Activated T-cell treated with anti-CD3 and anti-CD28 coated beads, Interleukin-2, amount 50 U/mL, for 24 hours (primary cell): ENCODE data around the gene CDK3.
"Not testable (repeated sequence)": the region's sequence is repeated elsewhere in the genome, so short reads cannot be mapped to it uniquely, and the experiment has no call there.

Experiments used
- DNase-seq: peaks from one replicate; pipeline ENCODE4 v3.0.0-alpha.2; 2020
- H3K27ac Mint-ChIP-seq: 2 replicates; pipeline ENCODE4 v1.8.0; 2020; ENCODE audit warnings: mild to moderate bottlenecking, mixed read lengths
- H3K27me3 Mint-ChIP-seq: 2 replicates; pipeline ENCODE4 v1.8.0; 2020; ENCODE audit warnings: mixed read lengths
- H3K36me3 Mint-ChIP-seq: 2 replicates; pipeline ENCODE4 v1.8.0; 2020; ENCODE audit warnings: low read depth, mixed read lengths
- H3K4me1 Mint-ChIP-seq: 2 replicates; pipeline ENCODE4 v1.8.0; 2020; ENCODE audit warnings: low read depth, mixed read lengths
- H3K4me3 Mint-ChIP-seq: 2 replicates; pipeline ENCODE4 v1.8.0; 2020; ENCODE audit warnings: mild to moderate bottlenecking, moderate library complexity, mixed read lengths
- H3K9me3 Mint-ChIP-seq: 2 replicates; pipeline ENCODE4 v1.8.0; 2020; ENCODE audit warnings: mixed read lengths

The CDK3 gene

DNA sequence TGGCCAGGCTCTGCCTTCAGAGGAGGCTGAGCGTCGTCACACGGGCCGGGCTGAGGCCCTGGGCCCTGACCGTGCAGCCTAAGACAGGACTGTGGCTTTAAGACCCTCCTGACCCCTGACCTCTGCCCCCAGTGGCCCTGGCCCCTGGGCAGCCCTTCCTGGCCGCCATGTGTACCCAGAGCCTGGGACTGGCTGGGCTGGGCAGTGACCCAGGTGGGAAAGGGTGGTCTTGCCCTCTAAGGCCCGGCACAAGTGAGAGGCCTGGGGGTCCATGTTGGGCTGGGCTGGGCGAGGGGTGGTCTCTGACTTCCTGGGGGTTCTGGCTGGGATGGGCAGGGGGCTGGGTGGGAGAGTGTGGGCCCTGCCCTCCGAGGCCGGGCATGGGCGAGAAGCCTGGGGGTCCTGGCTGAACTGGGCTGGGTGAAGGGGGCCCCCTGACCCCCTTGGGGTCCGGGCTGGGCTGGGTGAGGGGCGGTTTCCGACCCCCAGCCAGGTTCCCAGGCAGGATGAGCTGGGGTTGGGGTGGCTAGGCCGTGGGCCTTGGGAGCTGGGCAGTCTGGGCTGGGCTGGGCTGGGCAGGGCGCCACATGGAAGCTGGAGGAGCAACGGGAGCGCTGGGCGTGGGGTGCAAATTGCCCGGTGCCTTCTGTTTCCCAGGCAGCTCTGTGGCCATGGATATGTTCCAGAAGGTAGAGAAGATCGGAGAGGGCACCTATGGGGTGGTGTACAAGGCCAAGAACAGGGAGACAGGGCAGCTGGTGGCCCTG, at the start of gene CDK3:
TSS of gene CDK3 (plus strand) at position 101 of the 767 bp plus-strand sequence. CDS start at position 672, 571 bp downstream.
- Mint-ChIP-seq H3K27ac (no peak within 1 kb of the TSS), H3K4me3 (no peak within 1 kb of the TSS), H3K27me3 (no peaks in the 10 kb centered on the region), H3K9me3 (no peaks in the 10 kb centered on the region), H3K4me1 (peaks cover 14% of the 10 kb centered on the region), H3K36me3 (peaks cover 8% of the 10 kb centered on the region)
- DNase-seq = no peak

DNA sequence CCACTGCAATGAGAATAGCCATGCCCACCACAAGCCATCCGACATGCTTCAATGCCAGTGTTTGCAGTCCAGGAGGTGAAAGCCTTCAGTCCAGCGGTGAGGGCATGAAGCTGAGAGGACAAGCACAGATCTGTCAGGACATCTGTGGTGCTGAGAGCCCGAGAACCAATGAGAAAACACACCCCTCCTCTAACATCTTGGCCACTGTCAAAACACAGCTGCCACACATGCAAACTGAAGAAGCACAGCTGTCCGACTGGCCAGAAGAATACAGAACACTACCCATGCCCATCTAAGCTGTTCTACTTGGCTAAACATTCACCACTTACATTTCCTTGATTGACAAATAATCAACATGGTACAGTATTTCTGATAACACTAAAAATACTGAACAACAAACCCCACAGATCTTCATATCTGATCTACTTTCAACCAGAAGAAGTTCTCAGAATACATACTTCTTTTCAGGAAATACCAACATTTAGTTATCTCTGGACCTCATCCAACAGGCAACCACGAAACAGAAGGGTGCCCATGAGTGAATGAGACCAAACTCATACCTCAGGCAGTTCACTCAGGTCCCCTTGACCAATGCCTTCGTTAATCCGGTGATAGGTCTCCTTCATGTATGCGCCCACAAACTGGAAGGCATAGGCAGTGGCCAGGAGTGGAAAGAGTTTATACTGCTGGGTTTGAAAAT, 49.6 kb upstream of the CDK3 start:
- no peak overlapping the region for H3K27ac Mint-ChIP-seq

DNA sequence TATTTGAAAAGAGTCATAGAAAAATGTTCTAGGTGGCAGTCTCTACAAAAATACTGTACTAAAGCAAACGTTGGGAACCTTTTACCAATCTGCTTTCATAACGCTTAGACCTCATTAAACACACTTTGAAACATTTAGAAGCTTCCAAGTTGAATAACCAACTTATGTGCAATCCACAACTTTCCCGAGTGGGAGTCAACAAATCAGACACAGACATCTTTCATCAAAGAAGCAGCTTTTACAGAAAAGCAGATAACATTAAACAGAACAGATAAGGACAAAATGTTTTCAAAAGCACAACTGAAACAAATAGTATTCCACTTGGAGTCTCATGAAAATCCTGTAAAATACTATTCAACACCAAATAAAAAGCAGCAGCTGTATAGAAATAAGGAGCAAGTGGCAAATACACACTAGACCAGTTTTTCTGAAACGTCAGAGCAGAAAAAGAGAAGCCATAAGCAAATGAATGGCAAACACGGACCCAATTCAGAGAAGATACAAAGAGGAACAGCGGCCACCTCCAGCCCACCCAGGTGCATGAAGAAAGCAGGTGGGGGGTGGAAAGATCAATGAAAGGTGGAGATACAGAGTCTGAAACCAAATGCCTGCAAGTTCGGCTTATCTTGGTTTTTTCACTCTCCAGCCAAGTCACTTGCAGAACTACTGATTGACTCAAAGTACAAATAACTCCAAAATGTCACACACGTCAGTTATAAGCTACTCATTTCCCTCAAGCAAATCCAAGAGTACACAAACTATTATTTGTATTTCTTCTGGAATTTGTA, 41.4 kb upstream of the CDK3 start:
- H3K4me3 Mint-ChIP-seq = no peak overlapping the region
- H3K4me1 Mint-ChIP-seq = peaks cover 6% of the 10 kb centered on the region
- no peak overlapping the region for H3K27ac Mint-ChIP-seq
- H3K9me3 Mint-ChIP-seq = no peaks in the 10 kb centered on the region
- no peaks in the 10 kb centered on the region for H3K27me3 Mint-ChIP-seq
- H3K36me3 Mint-ChIP-seq = peaks cover 41% of the 10 kb centered on the region
- no peak for DNase-seq

More for the DNA sequence above, 49.6 kb upstream of the CDK3 start:
- no peaks in the 10 kb centered on the region for H3K4me1 Mint-ChIP-seq
- DNase-seq = no peak
- no peaks in the 10 kb centered on the region for H3K9me3 Mint-ChIP-seq
- H3K36me3 Mint-ChIP-seq = peaks cover 78% of the 10 kb centered on the region
- no peaks in the 10 kb centered on the region for H3K27me3 Mint-ChIP-seq
- H3K4me3 Mint-ChIP-seq = no peak overlapping the region

DNA sequence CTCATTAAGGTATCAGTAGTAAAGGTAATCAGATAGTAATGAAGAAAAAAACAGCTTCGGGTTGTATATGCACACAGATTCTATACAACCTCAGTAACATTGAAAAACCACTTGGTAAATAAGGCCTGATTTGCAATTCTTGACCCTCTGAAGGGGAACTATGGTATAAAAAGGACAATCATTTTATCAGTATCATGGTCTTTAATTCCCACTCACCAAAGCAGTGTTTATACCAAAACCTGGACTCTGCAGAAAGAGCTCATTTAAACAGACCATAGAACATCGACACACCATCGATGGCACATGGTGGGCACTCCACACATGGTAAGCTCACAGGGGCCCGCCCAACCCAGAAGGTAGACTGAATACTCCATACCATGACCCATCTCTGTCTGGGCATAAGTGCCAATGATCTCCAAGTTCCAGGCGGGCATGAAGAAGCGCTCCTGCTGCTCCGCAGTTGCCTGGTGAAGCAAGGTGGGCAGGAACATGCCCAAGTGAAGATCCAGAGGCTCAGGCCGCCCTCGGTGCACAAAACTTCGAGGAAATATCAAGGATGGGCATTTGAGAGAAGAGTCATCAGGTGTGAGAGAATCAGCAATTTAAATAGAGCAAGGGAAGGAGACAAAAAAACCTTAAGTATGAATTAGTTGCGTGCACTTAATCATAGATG, 40.7 kb upstream of the CDK3 start:
- DNase-seq = no peak
- peaks cover 42% of the 10 kb centered on the region for H3K36me3 Mint-ChIP-seq
- H3K27me3 Mint-ChIP-seq = no peaks in the 10 kb centered on the region
- H3K9me3 Mint-ChIP-seq = no peaks in the 10 kb centered on the region
- peaks cover 8% of the 10 kb centered on the region for H3K4me1 Mint-ChIP-seq
- H3K4me3 Mint-ChIP-seq = no peak overlapping the region
- H3K27ac Mint-ChIP-seq = no peak overlapping the region

DNA sequence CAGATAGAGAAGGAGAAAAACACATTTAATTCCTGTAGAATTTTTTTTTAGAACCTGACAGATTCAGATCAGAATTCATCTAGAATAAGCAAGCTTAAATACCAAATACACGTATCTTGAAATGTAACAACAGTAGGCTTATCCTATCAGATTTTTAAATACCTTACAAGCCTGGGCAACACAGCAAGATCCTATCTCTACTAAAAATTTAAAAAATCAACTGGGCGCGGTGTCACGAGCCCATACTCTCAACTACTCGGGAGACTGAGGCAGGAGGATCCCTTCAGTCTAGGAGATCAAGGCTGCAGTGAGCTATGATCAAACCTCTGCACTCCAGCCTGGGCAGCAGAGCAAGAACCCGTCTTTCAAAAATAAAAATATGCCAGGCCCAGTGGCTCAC, 35.2 kb upstream of the CDK3 start:
- H3K4me3 Mint-ChIP-seq = no peak overlapping the region
- H3K9me3 Mint-ChIP-seq = no peaks in the 10 kb centered on the region
- H3K27ac Mint-ChIP-seq = no peak overlapping the region
- peaks cover 25% of the 10 kb centered on the region for H3K36me3 Mint-ChIP-seq
- no peaks in the 10 kb centered on the region for H3K27me3 Mint-ChIP-seq
- no peak for DNase-seq
- peaks cover 15% of the 10 kb centered on the region for H3K4me1 Mint-ChIP-seq

DNA sequence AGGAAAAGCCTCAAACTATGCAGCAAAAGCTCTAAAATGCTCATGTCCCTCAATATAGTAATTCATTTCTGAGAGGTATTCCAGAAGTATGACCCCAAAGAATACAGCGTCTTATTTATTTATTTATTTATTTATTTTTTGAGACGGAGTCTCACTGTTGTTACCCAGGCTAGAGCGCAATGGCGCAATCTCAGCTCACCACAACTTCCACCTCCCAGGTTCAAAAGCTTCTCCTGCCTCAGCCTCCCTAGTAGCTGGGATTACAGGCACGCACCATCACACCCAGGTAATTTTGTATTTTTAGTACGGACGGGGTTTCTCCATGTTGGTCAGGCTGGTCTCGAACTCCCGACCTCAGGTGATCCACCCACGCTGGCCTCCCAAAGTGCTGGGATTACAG, 31.6 kb upstream of the CDK3 start:
- Mint-ChIP-seq H3K36me3 (peaks cover 42% of the 10 kb centered on the region), H3K4me1 (peaks cover 22% of the 10 kb centered on the region)
- not testable (repeated sequence) for H3K4me3 Mint-ChIP-seq, H3K9me3 Mint-ChIP-seq, H3K27me3 Mint-ChIP-seq, H3K27ac Mint-ChIP-seq, DNase-seq

DNA sequence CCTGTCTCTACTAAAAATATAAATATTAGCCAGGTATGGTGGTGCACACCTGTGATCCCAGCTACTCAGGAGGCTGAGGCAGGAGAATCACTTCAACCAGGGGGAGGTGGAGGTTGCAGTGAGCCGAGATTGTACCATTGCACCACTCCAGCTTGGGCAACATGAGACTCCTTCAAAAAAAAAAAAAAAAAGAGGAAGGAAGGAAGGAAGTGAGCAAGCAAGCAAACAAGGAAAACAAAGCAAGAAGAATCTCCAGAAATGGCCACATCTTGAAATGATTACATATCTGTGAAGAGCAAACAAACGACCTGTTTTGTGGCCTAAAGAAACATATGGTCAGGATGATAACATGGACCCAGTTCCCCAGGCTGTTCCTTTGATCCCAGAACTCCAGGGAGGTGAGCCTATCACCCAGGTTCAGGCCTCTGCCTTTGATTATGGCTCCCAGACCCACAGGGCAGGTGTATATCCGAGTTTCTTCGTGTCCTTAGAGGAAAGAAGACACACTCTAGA, 30.6 kb upstream of the CDK3 start:
- no peak overlapping the region for H3K4me3 Mint-ChIP-seq
- no peaks in the 10 kb centered on the region for H3K27me3 Mint-ChIP-seq
- no peaks in the 10 kb centered on the region for H3K9me3 Mint-ChIP-seq
- peaks cover 37% of the 10 kb centered on the region for H3K36me3 Mint-ChIP-seq
- no peak for DNase-seq
- H3K4me1 Mint-ChIP-seq = peaks cover 21% of the 10 kb centered on the region
- H3K27ac Mint-ChIP-seq = no peak overlapping the region

DNA sequence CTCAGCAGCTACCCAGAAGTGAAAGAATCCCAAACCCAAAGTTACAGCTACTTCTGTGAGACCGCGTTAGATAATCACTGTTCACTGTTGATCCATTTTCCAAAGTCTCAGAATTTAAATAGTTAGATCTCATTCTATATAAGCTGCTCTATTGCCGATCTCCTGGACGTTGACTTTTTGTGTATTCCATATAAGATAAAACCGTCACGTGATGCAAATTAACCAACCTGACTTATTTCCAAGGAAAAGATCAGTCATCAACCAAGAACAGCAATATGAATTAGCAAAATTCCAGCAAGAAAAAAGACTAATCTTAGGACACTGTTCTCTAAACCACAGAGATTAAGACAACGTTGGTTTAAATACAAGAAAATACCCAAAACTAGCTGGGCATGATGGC, 30.0 kb upstream of the CDK3 start:
- Mint-ChIP-seq H3K4me3 (no peak overlapping the region), H3K9me3 (no peaks in the 10 kb centered on the region), H3K27ac (no peak overlapping the region), H3K27me3 (no peaks in the 10 kb centered on the region), H3K36me3 (peaks cover 37% of the 10 kb centered on the region), H3K4me1 (peaks cover 24% of the 10 kb centered on the region)
- no peak for DNase-seq

DNA sequence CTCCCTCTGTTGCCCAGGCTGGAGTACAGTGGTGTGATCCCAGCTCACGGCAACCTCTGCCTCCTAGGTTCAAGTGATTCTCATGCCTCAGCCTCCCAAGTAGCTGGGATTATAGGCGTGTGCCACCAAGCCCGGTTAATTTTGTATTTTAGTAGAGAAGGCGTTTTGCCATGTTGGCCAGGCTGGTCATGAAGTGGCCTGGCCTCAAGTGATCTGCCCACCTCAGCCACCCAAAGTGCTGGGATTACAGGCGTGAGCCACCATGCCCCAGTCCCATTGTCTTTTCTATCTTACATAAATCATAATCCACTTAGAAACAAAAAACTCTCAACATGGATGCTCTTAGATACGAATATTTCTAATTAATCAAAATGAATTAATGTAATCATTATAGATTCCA, 25.5 kb upstream of the CDK3 start:
- peaks cover 48% of the 10 kb centered on the region for H3K4me1 Mint-ChIP-seq
- H3K36me3 Mint-ChIP-seq = peaks cover 56% of the 10 kb centered on the region
- H3K27me3 Mint-ChIP-seq, DNase-seq, H3K27ac Mint-ChIP-seq, H3K9me3 Mint-ChIP-seq, H3K4me3 Mint-ChIP-seq: not testable (repeated sequence)

DNA sequence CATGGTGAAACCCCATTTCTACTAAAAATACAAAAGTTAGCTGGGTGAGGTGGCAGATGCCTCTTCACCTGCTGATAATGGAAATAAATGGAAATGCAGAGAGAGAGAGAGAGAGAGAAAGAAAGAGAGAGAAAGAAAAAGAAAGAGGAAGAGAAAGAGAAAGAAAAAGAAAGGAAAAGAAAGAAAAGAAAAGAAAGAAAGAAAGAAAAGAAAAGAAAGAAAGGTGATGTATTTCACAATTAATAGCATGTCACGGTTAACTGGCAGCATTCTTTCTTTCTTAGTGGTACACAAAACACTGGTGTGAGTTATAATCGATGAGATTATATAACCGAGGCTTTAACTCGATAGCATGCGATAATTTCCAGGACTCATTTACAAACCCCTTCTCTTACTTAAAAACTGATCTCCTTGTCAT, 24.9 kb upstream of the CDK3 start:
- H3K9me3 Mint-ChIP-seq = no peaks in the 10 kb centered on the region
- peaks cover 48% of the 10 kb centered on the region for H3K4me1 Mint-ChIP-seq
- no peak overlapping the region for H3K4me3 Mint-ChIP-seq
- H3K27me3 Mint-ChIP-seq = no peaks in the 10 kb centered on the region
- peaks cover 51% of the 10 kb centered on the region for H3K36me3 Mint-ChIP-seq
- no peak for DNase-seq
- peak overlapping the region; percentile 55 for H3K27ac Mint-ChIP-seq

DNA sequence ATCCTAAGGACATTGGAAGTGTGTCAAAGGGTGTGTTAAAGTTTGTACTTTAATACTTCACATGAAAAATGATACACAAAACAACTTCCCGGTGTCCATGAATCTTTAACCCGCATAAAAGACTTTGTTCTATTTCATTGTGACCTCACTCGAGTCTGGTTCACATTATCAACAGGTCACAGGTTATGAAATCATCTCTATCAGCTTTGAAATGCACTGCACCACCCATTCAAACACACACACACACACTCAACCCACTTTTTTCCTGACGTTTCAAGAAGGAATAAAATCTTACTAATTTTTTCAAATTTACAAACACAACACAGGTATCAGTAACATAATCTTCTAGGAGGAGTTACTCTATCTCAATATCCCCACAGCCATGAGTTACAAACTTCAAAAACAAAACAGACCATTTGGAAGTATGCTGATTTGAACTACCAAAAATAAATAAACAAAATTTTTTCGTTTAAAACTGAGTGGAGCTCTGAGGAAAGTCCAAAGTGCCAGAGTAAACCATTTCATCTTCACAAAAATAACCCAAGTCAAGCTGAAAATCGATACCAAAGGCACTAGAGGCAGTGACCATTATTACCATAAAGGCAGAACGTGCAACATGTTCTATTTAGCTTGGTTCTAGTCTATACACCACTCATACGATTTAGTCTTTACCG, 24.3 kb upstream of the CDK3 start:
- H3K4me3 Mint-ChIP-seq = peak overlapping the region; percentile 41
- H3K27ac Mint-ChIP-seq = peak overlapping the region; percentile 55
- no peaks in the 10 kb centered on the region for H3K27me3 Mint-ChIP-seq
- H3K36me3 Mint-ChIP-seq = peaks cover 48% of the 10 kb centered on the region
- DNase-seq = no peak
- peaks cover 50% of the 10 kb centered on the region for H3K4me1 Mint-ChIP-seq
- no peaks in the 10 kb centered on the region for H3K9me3 Mint-ChIP-seq

DNA sequence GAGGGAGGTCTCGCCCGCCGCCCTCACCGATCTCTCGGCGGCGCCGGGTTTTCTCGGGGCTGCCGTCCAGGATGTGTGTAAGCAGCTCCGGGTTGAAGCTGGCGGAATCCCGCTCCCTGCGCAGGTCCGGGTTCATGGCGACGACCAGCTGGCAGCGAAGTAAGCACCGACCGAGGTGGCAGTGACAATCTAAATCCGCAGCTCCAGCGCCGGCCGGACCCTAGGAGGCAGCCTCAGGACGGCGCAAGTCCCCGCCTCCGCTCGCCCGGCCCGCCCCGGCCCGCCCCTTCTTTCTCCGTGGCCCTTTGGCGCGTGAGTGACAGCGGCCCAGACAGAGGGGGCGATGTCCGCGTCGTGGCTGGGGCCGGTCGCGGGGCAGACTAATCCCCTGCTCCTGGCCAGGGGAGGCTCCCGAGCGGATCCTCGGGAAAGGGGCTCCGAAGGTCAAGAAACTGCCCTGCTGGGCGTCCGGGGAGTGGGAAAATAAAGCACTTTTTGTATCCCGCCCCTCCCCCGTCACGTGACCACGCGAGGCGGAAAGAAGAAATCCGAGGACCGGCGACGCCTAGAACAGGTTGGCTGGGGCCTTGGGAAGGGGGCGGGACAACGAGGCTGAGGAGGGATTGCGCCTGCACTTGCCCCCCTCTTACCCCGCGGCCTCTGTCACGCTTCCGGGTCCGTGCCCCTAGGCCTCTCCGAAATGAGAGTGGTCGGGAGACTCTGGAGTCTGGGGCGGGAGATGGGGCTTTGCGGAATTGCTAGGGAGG, 21.5 kb upstream of the CDK3 start, which contains the start of the genes ACOX1 and TEN1:
TSS of gene ACOX1 (minus strand) at position 229 of the 767 bp plus-strand sequence. CDS start at position 136, 93 bp downstream.
TSS of gene TEN1 (plus strand) at position 303 of the 767 bp plus-strand sequence. CDS start 6,953 bp downstream, outside the sequence.
- peaks cover 47% of the 10 kb centered on the region for H3K4me1 Mint-ChIP-seq
- H3K9me3 Mint-ChIP-seq = no peaks in the 10 kb centered on the region

DNA sequence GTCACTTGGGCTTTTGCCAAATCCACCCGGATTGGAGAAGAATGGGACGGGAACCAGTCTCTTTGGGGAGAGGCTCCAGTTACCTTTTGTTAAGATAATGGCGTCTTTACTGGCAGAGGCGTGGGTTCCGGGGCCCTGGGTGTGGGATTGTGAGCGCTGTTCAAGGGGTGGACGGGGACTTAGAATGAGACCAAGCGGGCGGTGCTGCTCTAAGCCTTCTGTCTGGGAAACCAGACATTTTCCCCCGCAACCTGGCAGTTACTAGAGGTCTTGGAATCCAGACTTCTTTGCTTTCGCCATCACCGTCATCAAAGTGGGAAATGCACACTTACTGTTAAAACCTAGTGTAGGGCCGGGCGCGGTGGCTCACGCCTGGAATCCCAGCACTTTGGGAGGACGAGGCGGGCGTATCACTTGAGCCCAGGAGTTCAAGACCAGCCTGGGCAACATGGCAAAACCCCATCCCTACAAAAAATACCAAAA, 20.9 kb upstream of the CDK3 start:
- no peaks in the 10 kb centered on the region for H3K27me3 Mint-ChIP-seq
- peaks cover 45% of the 10 kb centered on the region for H3K4me1 Mint-ChIP-seq
- peak overlapping the region; percentile 99 for H3K27ac Mint-ChIP-seq
- peak overlapping the region; percentile 97 for H3K4me3 Mint-ChIP-seq
- no peaks in the 10 kb centered on the region for H3K9me3 Mint-ChIP-seq
- H3K36me3 Mint-ChIP-seq = peaks cover 29% of the 10 kb centered on the region
- DNase-seq = no peak

More for the DNA sequence above, 21.5 kb upstream of the CDK3 start, which contains the start of the genes ACOX1 and TEN1:
- peak within 1 kb of the TSS; percentile 99 for H3K27ac Mint-ChIP-seq
- peak within 1 kb of the TSS; percentile 97 for H3K4me3 Mint-ChIP-seq
- DNase-seq = peak; percentile 96
- no peaks in the 10 kb centered on the region for H3K27me3 Mint-ChIP-seq
- H3K36me3 Mint-ChIP-seq = peaks cover 29% of the 10 kb centered on the region
